ENCODE measurements around the gene HOXB4.

The HOXB4 gene

GRCh38 chr17:48588528-48588927 is 10.4 kb upstream of the HOXB4 start:
- TF ChIP-seq JUND (IDR thresholded peaks at IDR 0.05; ENCODE audit: low read depth) = no peak
- DNase-seq (ENCODE audit: low read depth in 1 of 2, low spot score in 1 of 2) = peak in 1 of 2 experiments; percentile 41
- in situ Hi-C loops (cut with HindIII; ENCODE audit: low pct_unique_long_range_greater_than_20kb, low sequenced_read_pairs) = no loop called here

DNA sequence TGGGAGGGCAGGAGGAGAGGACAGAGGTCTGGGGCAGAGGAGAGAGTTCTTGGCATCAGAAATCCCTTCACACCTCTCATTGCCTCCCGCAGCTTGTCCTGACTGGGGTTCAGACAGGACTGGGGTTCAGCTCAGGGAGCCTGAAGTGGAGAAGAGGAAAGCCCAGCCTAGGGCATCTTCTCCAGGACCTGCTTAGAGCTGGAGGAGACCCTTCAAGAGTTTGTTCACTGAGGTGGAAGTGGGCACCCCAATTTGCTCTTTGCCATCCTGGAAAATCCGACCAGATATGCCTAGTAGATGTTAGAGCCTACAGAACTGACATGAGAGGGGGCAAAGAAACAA is 9.9 kb upstream of the HOXB4 start:
- no peak for TF ChIP-seq JUND (IDR thresholded peaks at IDR 0.05; ENCODE audit: low read depth)
- in situ Hi-C loops (cut with HindIII; ENCODE audit: low pct_unique_long_range_greater_than_20kb, low sequenced_read_pairs) = no loop called here

GRCh38 chr17:48587276-48588073 is 9.3 kb upstream of the HOXB4 start:
- DNase-seq (ENCODE audit: low read depth in 1 of 2, low spot score in 1 of 2) = no peak
- TF ChIP-seq JUND (IDR thresholded peaks at IDR 0.05; ENCODE audit: low read depth) = no peak
- in situ Hi-C loops (cut with HindIII; ENCODE audit: low pct_unique_long_range_greater_than_20kb, low sequenced_read_pairs) = no loop called here

More for the DNA sequence above, 9.9 kb upstream of the HOXB4 start:
- DNase-seq (ENCODE audit: low read depth in 1 of 2, low spot score in 1 of 2) = no peak

GRCh38 chr17:48586355-48587258 is 8.5 kb upstream of the HOXB4 start:
- no peak for DNase-seq (ENCODE audit: low read depth in 1 of 2, low spot score in 1 of 2)
- TF ChIP-seq JUND (IDR thresholded peaks at IDR 0.05; ENCODE audit: low read depth) = no peak

DNA sequence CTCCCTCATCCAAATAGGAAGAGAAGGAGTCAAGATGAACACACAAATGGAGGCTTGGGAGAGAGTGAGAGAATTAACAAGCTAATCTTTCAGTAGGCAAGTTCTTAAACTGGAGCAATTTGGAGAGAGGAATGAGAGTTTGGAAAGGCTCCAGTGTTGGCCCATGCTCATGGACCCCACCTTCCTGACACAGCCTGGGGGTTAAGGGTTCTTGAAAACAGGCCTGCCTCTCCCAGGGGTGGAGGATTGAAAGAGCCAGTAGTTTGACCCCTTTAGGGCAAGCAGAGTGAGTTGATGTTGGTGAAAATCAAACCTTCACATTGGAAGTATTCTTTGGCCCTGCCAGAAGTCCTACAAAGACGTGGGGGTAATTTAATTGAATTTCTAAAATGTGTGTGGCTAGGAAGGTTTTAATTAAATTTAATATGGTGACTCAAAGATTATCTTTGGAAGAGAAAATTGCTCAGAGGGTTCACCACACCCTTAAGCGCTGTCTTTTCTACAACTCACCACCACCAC is 6.1 kb upstream of the HOXB4 start:
- no peak for DNase-seq (ENCODE audit: low read depth in 1 of 2, low spot score in 1 of 2)
- in situ Hi-C loops (cut with HindIII; ENCODE audit: low pct_unique_long_range_greater_than_20kb, low sequenced_read_pairs) = no loop called here
- TF ChIP-seq JUND (IDR thresholded peaks at IDR 0.05; ENCODE audit: low read depth) = no peak

More at GRCh38 chr17:48586355-48587258, 8.5 kb upstream of the HOXB4 start:
- in situ Hi-C loops (cut with HindIII; ENCODE audit: low pct_unique_long_range_greater_than_20kb, low sequenced_read_pairs) = no loop called here

GRCh38 chr17:48583708-48584222 is 5.6 kb upstream of the HOXB4 start:
- in situ Hi-C loops (cut with HindIII; ENCODE audit: low pct_unique_long_range_greater_than_20kb, low sequenced_read_pairs) = no loop called here
- no peak for DNase-seq (ENCODE audit: low read depth in 1 of 2, low spot score in 1 of 2)
- TF ChIP-seq JUND (IDR thresholded peaks at IDR 0.05; ENCODE audit: low read depth) = no peak

DNA sequence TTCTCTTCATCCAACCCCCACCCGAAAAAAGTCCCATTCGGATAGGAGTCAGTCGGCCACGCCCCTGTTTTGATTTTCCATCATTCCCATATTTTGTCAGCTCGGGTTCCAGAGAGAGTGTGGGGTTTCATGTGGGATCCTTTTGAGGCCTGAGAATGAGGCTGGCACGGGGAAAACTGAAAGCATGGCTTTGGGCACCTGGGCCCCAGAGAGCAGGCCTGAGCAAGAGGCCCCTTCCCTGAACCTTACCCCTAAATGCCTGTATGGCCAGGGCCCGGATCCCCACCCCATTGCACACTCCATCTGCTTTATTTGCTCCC is 4.6 kb upstream of the HOXB4 start:
- in situ Hi-C loops (cut with HindIII; ENCODE audit: low pct_unique_long_range_greater_than_20kb, low sequenced_read_pairs) = no loop called here
- DNase-seq (ENCODE audit: low read depth in 1 of 2, low spot score in 1 of 2) = no peak
- TF ChIP-seq JUND (IDR thresholded peaks at IDR 0.05; ENCODE audit: low read depth) = no peak

- in situ Hi-C loops (cut with HindIII; ENCODE audit: low pct_unique_long_range_greater_than_20kb, low sequenced_read_pairs) = no loop called here
- DNase-seq (ENCODE audit: low read depth in 1 of 2, low spot score in 1 of 2) = no peak
Observed at GRCh38 chr17:48579760-48580554, 1.8 kb upstream of the HOXB4 start.

DNA sequence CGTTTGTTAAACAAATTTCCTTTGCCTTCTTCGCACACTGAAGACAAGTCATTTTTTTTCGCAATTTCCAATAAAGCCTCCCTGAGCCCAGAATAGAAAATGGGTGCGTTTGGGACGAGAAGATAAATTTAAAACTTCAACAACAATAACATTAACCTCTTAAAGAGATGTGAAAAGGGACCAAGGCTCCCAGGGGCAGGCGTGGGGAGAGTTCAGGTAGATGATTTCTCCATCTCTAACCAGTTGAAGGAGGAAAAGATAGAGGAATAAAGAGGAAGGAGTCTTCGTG is 1.3 kb upstream of the HOXB4 start:
- TF ChIP-seq JUND (IDR thresholded peaks at IDR 0.05; ENCODE audit: low read depth) = no peak
- in situ Hi-C loops (cut with HindIII; ENCODE audit: low pct_unique_long_range_greater_than_20kb, low sequenced_read_pairs) = no loop called here

More at GRCh38 chr17:48579760-48580554, 1.8 kb upstream of the HOXB4 start:
- no peak for TF ChIP-seq JUND (IDR thresholded peaks at IDR 0.05; ENCODE audit: low read depth)

DNA sequence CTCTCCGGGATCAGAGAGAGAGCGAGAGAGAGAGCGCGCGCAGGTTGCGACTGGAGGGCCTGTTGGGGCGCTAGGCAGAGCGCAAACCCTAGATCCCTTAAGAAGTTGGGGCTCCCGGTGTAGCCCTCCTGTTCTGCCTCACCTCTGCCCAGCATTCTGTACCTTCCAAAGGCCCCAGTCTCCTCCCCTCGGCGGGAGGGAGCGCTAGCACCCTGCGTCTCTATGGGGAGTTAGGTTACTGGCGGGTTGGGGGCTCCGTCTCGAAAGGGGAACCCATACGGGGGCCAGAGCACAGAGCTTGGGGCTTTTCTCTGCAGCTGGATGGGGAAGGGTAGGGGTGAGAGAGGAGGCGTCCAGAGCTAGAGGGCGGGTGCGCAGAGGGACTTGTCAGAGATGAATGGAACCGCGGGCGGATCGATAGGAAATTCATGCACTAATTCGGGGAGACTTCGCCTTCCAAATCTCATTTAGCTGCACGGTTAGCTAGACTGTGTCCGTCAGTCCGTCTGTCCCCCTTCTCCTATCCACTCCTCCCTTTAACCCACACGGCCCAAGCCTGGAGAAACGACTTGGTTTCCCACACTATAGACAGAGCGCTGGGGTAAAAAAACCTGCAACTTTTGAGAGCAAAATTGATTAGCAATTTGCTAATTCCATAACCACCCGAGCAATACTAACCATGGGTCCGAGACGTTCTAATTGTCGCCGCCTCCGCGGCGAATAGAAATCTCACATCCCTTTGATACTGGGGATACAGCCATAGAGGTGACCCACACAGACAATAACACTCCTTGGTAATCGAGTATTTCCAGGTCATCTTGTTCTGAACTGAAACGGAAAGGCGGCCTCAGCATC is 693 bp upstream of the HOXB4 start:
- TF ChIP-seq JUND (IDR thresholded peaks at IDR 0.05; ENCODE audit: low read depth) = no peak
- in situ Hi-C loops (cut with HindIII; ENCODE audit: low pct_unique_long_range_greater_than_20kb, low sequenced_read_pairs) = no loop called here
- DNase-seq (ENCODE audit: low read depth in 1 of 2, low spot score in 1 of 2) = no peak

More for the DNA sequence above, 1.3 kb upstream of the HOXB4 start:
- no peak for DNase-seq (ENCODE audit: low read depth in 1 of 2, low spot score in 1 of 2)

DNA sequence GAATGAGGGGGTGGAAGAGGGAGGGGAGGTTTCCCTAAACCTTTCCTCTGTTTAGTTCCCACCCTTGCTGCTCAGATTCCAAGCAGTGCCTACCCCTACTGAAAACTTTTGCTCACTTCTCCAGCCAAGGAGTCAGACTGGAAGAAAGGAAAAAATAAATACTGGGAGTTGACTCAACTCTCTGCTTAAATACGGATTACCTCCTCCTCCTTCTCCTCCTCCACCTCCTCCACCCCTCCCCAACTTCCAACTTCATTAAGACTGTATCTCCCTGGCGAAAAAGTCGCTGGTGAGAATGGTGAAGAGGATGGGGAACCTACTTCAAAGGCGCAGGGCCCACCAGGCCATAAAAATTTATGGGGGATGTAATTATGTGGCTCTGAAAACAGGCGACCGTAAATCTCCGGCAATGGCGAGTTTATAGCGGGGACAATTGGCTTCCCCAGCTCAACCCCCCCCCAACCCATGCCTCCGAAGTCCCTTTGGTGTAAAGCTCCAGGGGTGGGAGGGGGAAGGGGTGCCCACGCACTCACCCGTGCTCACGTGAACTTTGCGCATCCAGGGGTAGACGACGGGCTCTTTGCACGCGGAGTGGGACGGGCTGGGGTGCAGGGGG is 712 bp downstream of the HOXB4 start:
- DNase-seq (ENCODE audit: low read depth in 1 of 2, low spot score in 1 of 2) = no peak
- in situ Hi-C loops (cut with HindIII; ENCODE audit: low pct_unique_long_range_greater_than_20kb, low sequenced_read_pairs) = no loop called here
- no peak for TF ChIP-seq JUND (IDR thresholded peaks at IDR 0.05; ENCODE audit: low read depth)
